Progenitor cell of endocrine pancreas (in vitro differentiated cells): ENCODE results near the gene KLF18. TPM values are rescaled to one million over a fixed set of nuclear protein-coding genes. Genes with fewer than 3 reads are reported as not detected.

ENCODE experiments used
- DNase-seq: peaks from one replicate; pipeline ENCODE4 v3.0.0; 2021; ENCODE audit warnings: low spot score; ENCODE audit not compliant: unreplicated experiment
- H3K27ac Mint-ChIP-seq: 2 replicates; pipeline ENCODE4 v1.8.0; 2021; ENCODE audit warnings: mild to moderate bottlenecking, moderate library complexity, mixed read lengths
- H3K27me3 Mint-ChIP-seq: 2 replicates; pipeline ENCODE4 v1.8.0; 2021; ENCODE audit warnings: mixed read lengths
- H3K36me3 Mint-ChIP-seq: 2 replicates; pipeline ENCODE4 v1.8.0; 2022; ENCODE audit warnings: mixed read lengths; ENCODE audit not compliant: insufficient read depth
- H3K4me1 Mint-ChIP-seq: 2 replicates; pipeline ENCODE4 v1.8.0; 2021; ENCODE audit warnings: low read depth, mixed read lengths
- H3K4me3 Mint-ChIP-seq: 2 replicates; pipeline ENCODE4 v1.8.0; 2021; ENCODE audit warnings: low read depth, mild to moderate bottlenecking, moderate library complexity, mixed read lengths
- H3K9me3 Mint-ChIP-seq: 2 replicates; pipeline ENCODE4 v1.8.0; 2021; ENCODE audit warnings: low read depth, mixed read lengths
- long read RNA-seq: library from polyadenylated mRNA; unstranded; transcript quantifications from one replicate; pipeline ENCODE4 v2.0.0, GENCODE V29; 2020
- total RNA-seq: library from RNA; stranded (reverse); gene quantifications from 2 replicates; pipeline ENCODE4 v1.2.1, GENCODE V29; 2021
- TF ChIP-seq, protein P1 (sequence below): fragments of 200-600 bp; sonication (generic); IDR thresholded peaks from one replicate; pipeline ENCODE4 v1.5.0; 2021; ENCODE audit warnings: antibody characterized with exemption, mild to moderate bottlenecking; ENCODE audit not compliant: unreplicated experiment

The KLF18 gene
- total RNA-seq = not detected in 2 replicates
- long read RNA-seq = 0 reads

DNA sequence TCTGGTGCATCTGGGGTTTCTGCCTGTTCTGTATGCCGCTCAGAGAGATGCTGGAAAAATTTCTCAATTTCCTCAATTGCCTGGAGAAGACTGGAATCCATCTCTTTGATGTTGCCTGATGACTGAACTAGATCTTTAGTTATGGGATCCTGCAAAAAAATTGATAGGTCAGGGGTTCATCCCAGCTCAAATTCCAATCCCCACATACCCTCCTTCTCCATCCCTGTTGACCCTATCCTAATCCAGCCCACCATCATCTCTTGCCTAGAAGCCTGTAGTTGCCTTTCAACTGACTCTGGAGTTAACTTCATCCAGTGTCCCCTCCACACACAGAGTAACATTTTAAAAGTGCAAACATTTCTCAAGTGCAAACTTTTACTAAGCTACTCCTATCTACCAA is at the start of gene KLF18:
Gene KLF18 (minus strand): TSS at position 101 of the 400 bp plus-strand sequence. CDS start 0 bp downstream, at position 101.
- H3K4me1 Mint-ChIP-seq = no peaks in the 10 kb centered on the region
- no peaks in the 10 kb centered on the region for H3K36me3 Mint-ChIP-seq
- H3K9me3 Mint-ChIP-seq = peaks cover 9% of the 10 kb centered on the region
- DNase-seq = no peak
- TF ChIP-seq, protein P1, sequence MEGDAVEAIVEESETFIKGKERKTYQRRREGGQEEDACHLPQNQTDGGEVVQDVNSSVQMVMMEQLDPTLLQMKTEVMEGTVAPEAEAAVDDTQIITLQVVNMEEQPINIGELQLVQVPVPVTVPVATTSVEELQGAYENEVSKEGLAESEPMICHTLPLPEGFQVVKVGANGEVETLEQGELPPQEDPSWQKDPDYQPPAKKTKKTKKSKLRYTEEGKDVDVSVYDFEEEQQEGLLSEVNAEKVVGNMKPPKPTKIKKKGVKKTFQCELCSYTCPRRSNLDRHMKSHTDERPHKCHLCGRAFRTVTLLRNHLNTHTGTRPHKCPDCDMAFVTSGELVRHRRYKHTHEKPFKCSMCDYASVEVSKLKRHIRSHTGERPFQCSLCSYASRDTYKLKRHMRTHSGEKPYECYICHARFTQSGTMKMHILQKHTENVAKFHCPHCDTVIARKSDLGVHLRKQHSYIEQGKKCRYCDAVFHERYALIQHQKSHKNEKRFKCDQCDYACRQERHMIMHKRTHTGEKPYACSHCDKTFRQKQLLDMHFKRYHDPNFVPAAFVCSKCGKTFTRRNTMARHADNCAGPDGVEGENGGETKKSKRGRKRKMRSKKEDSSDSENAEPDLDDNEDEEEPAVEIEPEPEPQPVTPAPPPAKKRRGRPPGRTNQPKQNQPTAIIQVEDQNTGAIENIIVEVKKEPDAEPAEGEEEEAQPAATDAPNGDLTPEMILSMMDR = no peak
- H3K4me3 Mint-ChIP-seq = no peak within 1 kb of the TSS
- peaks cover 11% of the 10 kb centered on the region for H3K27me3 Mint-ChIP-seq
- no peak within 1 kb of the TSS for H3K27ac Mint-ChIP-seq

DNA sequence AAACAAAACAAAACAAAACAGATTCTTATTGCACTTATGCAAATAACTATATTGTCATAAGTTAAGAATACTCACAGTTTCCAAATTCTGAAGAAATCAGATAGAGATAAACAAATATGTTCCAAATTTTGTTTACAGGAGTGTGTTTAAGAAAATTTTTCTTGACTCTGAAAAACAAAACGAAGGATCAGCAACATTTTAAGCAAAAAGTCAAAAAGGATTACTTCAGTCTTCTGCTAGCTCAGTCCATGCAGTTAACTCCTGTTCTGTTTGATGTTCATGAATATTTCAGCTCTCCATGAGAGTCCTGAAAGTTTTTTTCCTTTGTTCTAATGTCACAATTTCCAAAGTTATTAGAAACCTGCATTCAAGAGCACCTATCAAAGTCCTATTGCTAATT is 33.2 kb upstream of the KLF18 start:
- DNase-seq = no peak
- Mint-ChIP-seq H3K27me3 (no peaks in the 10 kb centered on the region), H3K27ac (no peak overlapping the region), H3K4me1 (no peaks in the 10 kb centered on the region), H3K4me3 (no peak overlapping the region), H3K9me3 (peaks cover 22% of the 10 kb centered on the region), H3K36me3 (peaks cover 3% of the 10 kb centered on the region)
- TF ChIP-seq, protein P1 = no peak

DNA sequence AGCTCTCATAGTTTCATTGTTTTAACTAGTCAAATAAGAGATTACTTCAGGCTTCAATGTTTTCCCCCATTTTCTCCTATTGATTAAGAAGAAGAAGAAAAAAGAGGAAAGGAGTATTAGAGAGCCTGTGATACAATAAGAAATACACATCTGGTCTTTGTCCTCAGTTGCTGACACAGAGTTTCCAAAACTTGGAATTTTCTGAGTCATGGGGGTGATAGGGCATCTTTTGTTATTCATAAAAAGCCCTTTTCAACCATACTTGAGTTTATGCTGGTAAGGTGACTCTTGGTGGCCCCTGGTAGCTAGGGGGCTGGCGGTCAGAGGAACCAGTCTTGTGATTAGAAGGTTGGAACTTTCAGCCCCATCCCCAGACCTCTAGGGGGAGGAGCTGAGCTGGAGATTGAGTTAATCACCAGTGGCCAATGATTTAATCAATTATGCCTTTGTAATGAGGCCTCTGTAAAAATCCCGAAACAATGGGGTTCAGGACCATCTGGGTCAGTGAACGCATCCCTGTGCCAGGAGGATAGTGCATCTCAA is 28.9 kb upstream of the KLF18 start:
- H3K4me1 Mint-ChIP-seq = no peaks in the 10 kb centered on the region
- no peak overlapping the region for H3K4me3 Mint-ChIP-seq
- no peaks in the 10 kb centered on the region for H3K36me3 Mint-ChIP-seq
- DNase-seq = no peak
- TF ChIP-seq, protein P1 = no peak
- peaks cover 16% of the 10 kb centered on the region for H3K9me3 Mint-ChIP-seq
- no peaks in the 10 kb centered on the region for H3K27me3 Mint-ChIP-seq
- no peak overlapping the region for H3K27ac Mint-ChIP-seq

GRCh38 chr1:44168520-44169098 is 27.2 kb upstream of the KLF18 start:
- Mint-ChIP-seq H3K36me3 (no peaks in the 10 kb centered on the region), H3K27ac (no peak overlapping the region), H3K4me3 (no peak overlapping the region), H3K9me3 (peaks cover 7% of the 10 kb centered on the region), H3K4me1 (no peaks in the 10 kb centered on the region), H3K27me3 (no peaks in the 10 kb centered on the region)
- TF ChIP-seq, protein P1 = no peak
- no peak for DNase-seq

GRCh38 chr1:44161546-44161945 is 20.1 kb upstream of the KLF18 start:
- Mint-ChIP-seq H3K9me3 (peaks cover 10% of the 10 kb centered on the region), H3K4me3 (no peak overlapping the region)
- no peak for DNase-seq

More at GRCh38 chr1:44161546-44161945, 20.1 kb upstream of the KLF18 start:
- H3K27me3 Mint-ChIP-seq = no peaks in the 10 kb centered on the region
- H3K27ac Mint-ChIP-seq = no peak overlapping the region
- no peaks in the 10 kb centered on the region for H3K36me3 Mint-ChIP-seq
- H3K4me1 Mint-ChIP-seq = no peaks in the 10 kb centered on the region
- TF ChIP-seq, protein P1 = no peak
